B cell (primary cell): ENCODE data around the gene OPN1MW3. TPM values are rescaled to one million over a fixed set of nuclear protein-coding genes. Genes with fewer than 3 reads are reported as not detected.
"Not testable (repeated sequence)": the region's sequence is repeated elsewhere in the genome, so short reads cannot be mapped to it uniquely, and the experiment has no call there.

Source experiments
- ATAC-seq: fragments of 200-7000 bp; cut with Tn5 transposase; one replicate; pipeline ENCODE4 v1.10.0; 2021; ENCODE audit warnings: low read depth, mild to moderate bottlenecking, moderate number of reproducible peaks, moderate library complexity
- CTCF ChIA-PET: fragments of 350-600 bp; sonication (Branson Sonifier 250); formaldehyde crosslinking; loops from one replicate; lab custom pipeline; 2021; ENCODE audit warnings: antibody characterized with exemption, inconsistent platforms; lab: Charles Lee
- POLR2A ChIA-PET: fragments of 350-600 bp; sonication (Branson Sonifier 250); formaldehyde crosslinking; loops from one replicate; lab custom pipeline; 2021; ENCODE audit warnings: antibody characterized with exemption; lab: Charles Lee
- DNase-seq: peaks from one replicate; pipeline ENCODE4 v3.0.0; 2013
- H2AFZ ChIP-seq: 2 replicates; pipeline ENCODE4 v1.6.1; 2012; ENCODE audit warnings: mild to moderate bottlenecking, low read depth, low read length; ENCODE audit not compliant: insufficient read depth, poor library complexity, severe bottlenecking
- H3K27ac ChIP-seq, 2 donors: 1 replicate in 1 of 2; 2 replicates in 1 of 2; pipeline ENCODE4 v1.5.1; 2012 to 2013; ENCODE audit warnings: low read length in 2 of 2, mild to moderate bottlenecking in 2 of 2, moderate library complexity in 1 of 2
- H3K27me3 ChIP-seq, 4 experiments: fragments of 200-600 bp in 1 of 4; sonication (generic) in 1 of 4; replicated peaks in 1 of 4; 1 replicate in 2 of 4; 2 replicates in 2 of 4; pipeline versions ENCODE4 v1.6.1 to v1.7.0; 2013 to 2016; ENCODE audit warnings: low read length in 3 of 4, mild to moderate bottlenecking in 2 of 4, mixed read lengths in 1 of 4, moderate library complexity in 1 of 4; ENCODE audit not compliant: insufficient read depth in 4 of 4, control insufficient read depth in 3 of 4; ENCODE audit errors: control extremely low read depth in 1 of 4
- H3K36me3 ChIP-seq, 2 experiments: replicated peaks in 1 of 2; 1 replicate in 1 of 2; 2 replicates in 1 of 2; pipeline versions ENCODE4 v1.6.1 to v1.7.1; 2013; ENCODE audit warnings: low read length in 1 of 2; ENCODE audit not compliant: insufficient read depth in 2 of 2, control insufficient read depth in 1 of 2; ENCODE audit errors: control extremely low read depth in 1 of 2, extremely low read depth in 1 of 2
- H3K4me1 ChIP-seq, 2 donors: fragments of 200-600 bp in 1 of 2; sonication (generic) in 1 of 2; 1 replicate in 1 of 2; 2 replicates in 1 of 2; pipeline versions ENCODE4 v1.5.1 to v1.6.1; 2013 to 2017; ENCODE audit warnings: low read length in 2 of 2; ENCODE audit not compliant: control insufficient read depth in 2 of 2, insufficient read depth in 2 of 2
- H3K4me2 ChIP-seq: replicated peaks from 2 replicates; pipeline ENCODE3; 2012; ENCODE audit warnings: mild to moderate bottlenecking, low read depth, low read length; ENCODE audit not compliant: poor library complexity, severe bottlenecking
- H3K4me3 ChIP-seq, 5 experiments: fragments of 200-600 bp in 1 of 5; sonication (generic) in 1 of 5; 1 replicate in 3 of 5; 2 replicates in 2 of 5; pipeline versions ENCODE4 v1.5.1 to v1.7.0; 2011 to 2016; ENCODE audit warnings: low read length in 4 of 5, mild to moderate bottlenecking in 4 of 5, low read depth in 2 of 5, control low read depth in 1 of 5, moderate library complexity in 1 of 5; ENCODE audit not compliant: insufficient read depth in 1 of 5; ENCODE audit errors: control extremely low read depth in 1 of 5, extremely low read depth in 1 of 5
- H3K79me2 ChIP-seq: fragments of 200-600 bp; sonication (generic); one replicate; pipeline ENCODE4 v1.6.0; 2016; ENCODE audit warnings: low read length; ENCODE audit not compliant: control insufficient read depth, insufficient read depth
- H3K9ac ChIP-seq: fragments of 200-600 bp; sonication (generic); 2 replicates; pipeline ENCODE4 v1.6.1; 2017; ENCODE audit warnings: mild to moderate bottlenecking, low read length, moderate library complexity
- H3K9me3 ChIP-seq, 3 donors: one replicate each; pipeline versions ENCODE4 v1.6.1 to v1.7.1; 2013; ENCODE audit warnings: low read length in 2 of 3; ENCODE audit not compliant: control insufficient read depth in 2 of 3, insufficient read depth in 1 of 3; ENCODE audit errors: control extremely low read depth in 1 of 3
- H4K20me1 ChIP-seq: 2 replicates; pipeline ENCODE4 v1.6.0; 2012; ENCODE audit warnings: mild to moderate bottlenecking, low read length; ENCODE audit not compliant: insufficient read depth, control insufficient read depth, poor library complexity, severe bottlenecking
- H3K27ac Mint-ChIP-seq: one replicate; pipeline ENCODE4 v1.8.0; 2021; ENCODE audit warnings: mixed read lengths
- H3K27me3 Mint-ChIP-seq: one replicate; pipeline ENCODE4 v1.8.0; 2021; ENCODE audit warnings: mixed read lengths
- H3K4me1 Mint-ChIP-seq: one replicate; pipeline ENCODE4 v1.8.0; 2021; ENCODE audit warnings: mixed read lengths
- H3K4me3 Mint-ChIP-seq: one replicate; pipeline ENCODE4 v1.8.0; 2021; ENCODE audit warnings: mixed read lengths
- H3K9me3 Mint-ChIP-seq: one replicate; pipeline ENCODE4 v1.8.0; 2022; ENCODE audit warnings: mixed read lengths; ENCODE audit not compliant: insufficient read depth
- WGBS: methylation state at CpG from one replicate; pipeline ENCODE4 v1.1.5; 2013; ENCODE audit warnings: missing lambda C conversion rate; ENCODE audit not compliant: insufficient coverage; 5-methylcytosine and 5-hydroxymethylcytosine counted together
- intact Hi-C: fragments of 100-400 bp; cut with micrococcal nuclease; formaldehyde crosslinking; loops from one replicate; pipeline ENCODE4 v1.10.0; 2022
- polyA plus RNA-seq: library from polyadenylated mRNA; depleted of rRNA; stranded (reverse); fragments of >200 nt; gene quantifications from 2 replicates; pipeline ENCODE4 v1.2.3, GENCODE V29; 2012
- total RNA-seq, 2 donors: library from RNA; stranded (reverse); fragments of 120-200 nt in 1 of 2; gene quantifications; 1 replicate in 1 of 2; 2 replicates in 1 of 2; pipeline versions ENCODE4 v1.2.3 to v1.2.4, GENCODE V29; 2013 to 2022

Gene OPN1MW3
- total and polyA plus RNA-seq, 2 donors (not counting 1 experiment from before 2014, with no cell fraction given): not detected

DNA sequence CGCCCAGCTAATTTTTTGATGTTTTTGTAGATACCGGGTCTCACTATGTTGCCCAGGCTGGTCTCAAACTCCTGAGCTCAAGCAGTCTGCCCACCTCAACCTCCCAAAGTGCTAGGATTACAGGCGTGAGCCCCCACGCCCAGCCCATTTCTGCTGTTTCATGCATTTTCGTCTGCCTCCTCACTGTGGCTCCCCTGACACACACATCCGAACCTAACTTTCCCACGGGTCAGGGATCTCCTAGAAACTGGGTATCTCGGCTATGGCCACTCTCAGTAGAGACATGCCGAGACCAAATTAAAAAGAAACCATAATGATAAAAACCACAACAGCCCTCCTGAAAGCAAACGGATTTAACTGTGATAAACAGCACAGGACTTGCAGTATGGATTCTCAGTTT lies 9.3 kb upstream of the OPN1MW3 start:
- H3K4me1 Mint-ChIP-seq, H3K4me1 ChIP-seq, intact Hi-C loops, H3K9ac ChIP-seq, H3K36me3 ChIP-seq, H3K27ac Mint-ChIP-seq, H3K9me3 ChIP-seq, H4K20me1 ChIP-seq, H2AFZ ChIP-seq, ATAC-seq, POLR2A ChIA-PET, CTCF ChIA-PET, H3K27me3 ChIP-seq, H3K79me2 ChIP-seq, H3K4me2 ChIP-seq, H3K4me3 ChIP-seq, H3K27me3 Mint-ChIP-seq, H3K4me3 Mint-ChIP-seq, DNase-seq, H3K27ac ChIP-seq, H3K9me3 Mint-ChIP-seq: not testable (repeated sequence)
- WGBS: no CpG with 5 or more reads among the region's 10 CpGs

DNA sequence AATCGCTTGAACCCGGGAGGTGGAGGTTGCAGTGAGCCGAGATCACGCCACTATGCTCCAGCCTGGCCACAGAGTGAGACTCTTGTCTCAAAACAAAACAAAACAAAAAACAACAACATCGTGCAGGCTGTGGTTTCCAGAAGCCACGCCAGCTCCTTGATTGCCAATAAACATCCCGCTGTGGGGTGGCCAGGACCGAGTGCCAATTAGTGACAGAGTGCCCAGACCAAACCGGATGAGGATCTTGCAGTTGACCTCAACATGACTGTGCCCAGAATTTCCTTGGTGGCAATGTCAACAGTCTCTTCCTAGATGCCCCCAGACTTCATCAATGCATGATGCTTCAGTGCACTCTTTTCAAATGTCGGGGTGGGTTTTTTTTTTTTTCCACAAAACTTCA lies 1.3 kb downstream of the OPN1MW3 start:
- H2AFZ ChIP-seq, intact Hi-C loops, H3K4me1 ChIP-seq, CTCF ChIA-PET, H3K4me2 ChIP-seq, H3K36me3 ChIP-seq, DNase-seq, H3K9me3 Mint-ChIP-seq, POLR2A ChIA-PET, H3K27ac ChIP-seq, H3K79me2 ChIP-seq, H3K9ac ChIP-seq, H3K4me3 ChIP-seq, H3K27ac Mint-ChIP-seq, H3K4me3 Mint-ChIP-seq, H3K4me1 Mint-ChIP-seq, H4K20me1 ChIP-seq, H3K27me3 Mint-ChIP-seq, ATAC-seq, H3K9me3 ChIP-seq, H3K27me3 ChIP-seq: not testable (repeated sequence)
- WGBS: no CpG with 5 or more reads among the region's 10 CpGs

DNA sequence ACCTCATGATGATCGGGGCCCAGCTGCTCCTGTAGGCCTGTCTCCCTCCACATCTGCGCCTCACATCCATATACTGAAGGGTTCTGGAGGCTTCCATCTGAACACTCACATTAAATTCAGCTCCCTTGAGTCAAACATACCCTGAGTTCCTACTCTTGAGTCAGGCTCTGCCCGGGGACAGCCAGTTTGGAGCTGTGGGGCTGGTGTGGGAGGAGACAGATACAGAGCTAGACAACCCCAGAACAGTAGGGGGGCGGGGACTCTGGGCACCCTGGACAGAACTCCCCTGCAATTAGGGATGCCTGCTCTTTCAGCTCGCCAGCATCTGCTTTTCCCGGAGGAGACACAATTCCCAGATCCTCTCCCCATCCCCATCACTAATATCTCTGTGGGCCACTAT lies 5.7 kb downstream of the OPN1MW3 start:
- H3K27ac ChIP-seq, H4K20me1 ChIP-seq, CTCF ChIA-PET, H3K4me3 ChIP-seq, H3K27me3 Mint-ChIP-seq, H3K4me1 ChIP-seq, H3K36me3 ChIP-seq, H3K4me1 Mint-ChIP-seq, H3K79me2 ChIP-seq, H3K27ac Mint-ChIP-seq, H3K4me2 ChIP-seq, POLR2A ChIA-PET, DNase-seq, H3K4me3 Mint-ChIP-seq, H3K9me3 Mint-ChIP-seq, H3K27me3 ChIP-seq, H3K9me3 ChIP-seq, intact Hi-C loops, ATAC-seq, H3K9ac ChIP-seq, H2AFZ ChIP-seq: not testable (repeated sequence)
- no CpG with 5 or more reads among the region's 6 CpGs for WGBS

DNA sequence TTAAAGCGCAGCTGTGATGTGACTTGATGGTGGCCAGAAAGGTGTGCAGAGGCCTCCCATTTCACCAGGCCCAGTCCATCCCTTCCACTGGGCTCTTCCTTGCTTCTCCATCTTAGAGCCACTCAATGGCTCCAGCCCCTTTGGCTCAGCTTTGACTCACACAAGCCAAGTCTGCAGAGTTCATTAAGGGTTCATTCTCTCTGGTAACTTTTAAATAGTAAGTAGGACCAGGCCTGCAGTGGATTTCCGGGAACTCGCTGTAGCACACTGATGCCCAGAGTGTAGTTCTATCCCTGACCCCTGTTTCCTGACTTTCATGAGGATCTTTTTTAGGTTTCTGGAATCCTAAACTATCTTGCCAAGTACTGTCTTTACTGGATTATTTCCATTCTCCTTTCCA lies 11.9 kb downstream of the OPN1MW3 start:
- H3K9ac ChIP-seq, H3K9me3 ChIP-seq, H3K4me2 ChIP-seq, CTCF ChIA-PET, H3K4me3 Mint-ChIP-seq, H3K4me3 ChIP-seq, H3K27ac Mint-ChIP-seq, H3K9me3 Mint-ChIP-seq, ATAC-seq, H3K4me1 Mint-ChIP-seq, intact Hi-C loops, H3K27me3 ChIP-seq, H3K4me1 ChIP-seq, H3K27me3 Mint-ChIP-seq, H3K27ac ChIP-seq, DNase-seq, H3K79me2 ChIP-seq, POLR2A ChIA-PET, H3K36me3 ChIP-seq, H2AFZ ChIP-seq, H4K20me1 ChIP-seq: not testable (repeated sequence)
- no CpG with 5 or more reads among the region's 3 CpGs for WGBS
